H1 (cell line): Measurements from ENCODE around the gene MESD. TPM values are rescaled to one million over a fixed set of nuclear protein-coding genes. Genes with fewer than 3 reads are reported as not detected.

ENCODE experiments used
- CTCF ChIA-PET: fragments of 300-600 bp; sonication (Branson Sonifier 250); formaldehyde crosslinking; loops from one replicate; lab custom pipeline; 2021; ENCODE audit not compliant: partially characterized antibody; lab: Charles Lee
- POLR2A ChIA-PET: fragments of 300-600 bp; sonication (Branson Sonifier 250); formaldehyde crosslinking; loops from one replicate; lab custom pipeline; 2021; ENCODE audit warnings: inconsistent platforms; ENCODE audit not compliant: partially characterized antibody; lab: Charles Lee
- DNase-seq, 2 experiments: peaks; one replicate each; pipeline versions ENCODE4 v3.0.0 to v3.0.0-alpha.2; 2010 to 2022; ENCODE audit warnings: low spot score in 2 of 2, low read depth in 1 of 2, mixed read lengths in 1 of 2
- FAIRE-seq: peaks from 2 replicates; lab custom pipeline; 2011; peaks lifted over from hg19 to GRCh38; lab: Jason Lieb, UNC
- H2AFZ ChIP-seq: 2 replicates; pipeline ENCODE4 v1.8.1; 2012; ENCODE audit warnings: low read length, inconsistent platforms
- H2AK5ac ChIP-seq: 2 replicates; pipeline ENCODE4 v1.6.1; 2013; ENCODE audit warnings: low read depth, low read length
- H2BK120ac ChIP-seq: replicated peaks from 2 replicates; pipeline ENCODE3; 2013; ENCODE audit warnings: low read depth, low read length, inconsistent platforms
- H2BK12ac ChIP-seq: 2 replicates; pipeline ENCODE4 v1.6.1; 2013; ENCODE audit warnings: low read depth, low read length
- H2BK15ac ChIP-seq: 2 replicates; pipeline ENCODE4 v1.6.1; 2013; ENCODE audit warnings: low read length
- H2BK20ac ChIP-seq: 2 replicates; pipeline ENCODE4 v1.6.1; 2013; ENCODE audit warnings: low read length
- H2BK5ac ChIP-seq: 2 replicates; pipeline ENCODE4 v1.6.1; 2013; ENCODE audit warnings: low read depth, low read length
- H3K14ac ChIP-seq: 2 replicates; pipeline ENCODE4 v1.6.1; 2013; ENCODE audit warnings: inconsistent platforms; ENCODE audit not compliant: insufficient read length
- H3K18ac ChIP-seq: 2 replicates; pipeline ENCODE4 v1.6.1; 2013; ENCODE audit warnings: low read length; ENCODE audit errors: extremely low read depth
- H3K23ac ChIP-seq: 2 replicates; pipeline ENCODE4 v1.6.1; 2013; ENCODE audit warnings: inconsistent platforms; ENCODE audit not compliant: insufficient read length
- H3K23me2 ChIP-seq: 2 replicates; pipeline ENCODE4 v1.6.1; 2013; ENCODE audit warnings: low read depth, low read length
- H3K27ac ChIP-seq: 2 replicates; pipeline ENCODE4 v1.6.1; 2011; ENCODE audit warnings: low read depth, low read length, inconsistent platforms
- H3K27me3 ChIP-seq, 4 experiments: replicated peaks in 1 of 4; 1 replicate in 1 of 4; 2 replicates in 3 of 4; pipeline versions ENCODE4 v1.6.1 to v1.8.1; 2011 to 2013; ENCODE audit warnings: low read length in 3 of 4, mild to moderate bottlenecking in 3 of 4, inconsistent platforms in 2 of 4, mixed read lengths in 2 of 4, moderate library complexity in 1 of 4; ENCODE audit not compliant: control insufficient read depth in 3 of 4, insufficient read depth in 3 of 4; ENCODE audit errors: extremely low read depth in 1 of 4
- H3K36me3 ChIP-seq, 4 experiments: 2 replicates each; pipeline versions ENCODE4 v1.6.1 to v1.8.1; 2011 to 2013; ENCODE audit warnings: mild to moderate bottlenecking in 4 of 4, low read length in 3 of 4, moderate library complexity in 2 of 4, control low read depth in 1 of 4, inconsistent platforms in 1 of 4; ENCODE audit not compliant: insufficient read depth in 4 of 4, control insufficient read depth in 2 of 4
- H3K4ac ChIP-seq: replicated peaks from 2 replicates; pipeline ENCODE3; 2013; ENCODE audit warnings: low read length, low read depth, mixed read lengths, inconsistent platforms; ENCODE audit not compliant: insufficient read length
- H3K4me1 ChIP-seq, 4 experiments: replicated peaks in 1 of 4; 1 replicate in 1 of 4; 2 replicates in 3 of 4; pipeline versions ENCODE4 v1.6.1 to v1.8.1; 2011 to 2013; ENCODE audit warnings: low read length in 3 of 4, inconsistent platforms in 2 of 4, mixed read lengths in 1 of 4; ENCODE audit not compliant: insufficient read depth in 4 of 4, control insufficient read depth in 3 of 4
- H3K4me2 ChIP-seq, 2 experiments: 2 replicates each; pipeline versions ENCODE4 v1.6.1 to v1.8.1; 2011 to 2013; ENCODE audit warnings: low read depth in 2 of 2, low read length in 2 of 2, control low read depth in 1 of 2, inconsistent platforms in 1 of 2, mild to moderate bottlenecking in 1 of 2; ENCODE audit not compliant: insufficient read depth in 1 of 2
- H3K4me3 ChIP-seq, 4 experiments: fragments of 200-600, 300-600 bp in 1 of 4; sonication (generic), shearing (Covaris generic), sonication (Bioruptor Twin) in 1 of 4; 2 replicates each; pipeline versions ENCODE4 v1.5.1 to v1.8.1; 2011 to 2016; ENCODE audit warnings: low read length in 4 of 4, low read depth in 3 of 4, control low read depth in 2 of 4, inconsistent platforms in 2 of 4, mild to moderate bottlenecking in 2 of 4, mixed read lengths in 1 of 4, moderate library complexity in 1 of 4; ENCODE audit not compliant: insufficient read depth in 2 of 4; ENCODE audit errors: extremely low read depth in 1 of 4
- H3K56ac ChIP-seq: replicated peaks from 2 replicates; pipeline ENCODE3; 2013; ENCODE audit warnings: low read depth, mild to moderate bottlenecking, mixed read lengths, low read length, inconsistent platforms; ENCODE audit not compliant: insufficient read length
- H3K79me1 ChIP-seq: 2 replicates; pipeline ENCODE4 v1.6.1; 2013; ENCODE audit warnings: low read depth, low read length, control low read depth
- H3K79me2 ChIP-seq, 2 experiments: 2 replicates each; pipeline versions ENCODE4 v1.6.1 to v1.8.1; 2012 to 2013; ENCODE audit warnings: low read length in 2 of 2, mild to moderate bottlenecking in 2 of 2, inconsistent platforms in 1 of 2; ENCODE audit not compliant: insufficient read depth in 2 of 2, control insufficient read depth in 1 of 2
- H3K9ac ChIP-seq, 4 experiments: replicated peaks in 1 of 4; 1 replicate in 1 of 4; 2 replicates in 3 of 4; pipeline versions ENCODE4 v1.6.1 to v1.8.1; 2011 to 2013; ENCODE audit warnings: low read depth in 3 of 4, low read length in 3 of 4, control low read depth in 2 of 4, mild to moderate bottlenecking in 2 of 4, moderate library complexity in 2 of 4, inconsistent platforms in 1 of 4; ENCODE audit errors: extremely low read depth in 1 of 4
- H3K9me3 ChIP-seq, 2 experiments: 2 replicates each; pipeline versions ENCODE4 v1.6.1 to v1.8.1; 2012 to 2013; ENCODE audit warnings: mild to moderate bottlenecking in 2 of 2, moderate library complexity in 2 of 2, control low read depth in 1 of 2, inconsistent platforms in 1 of 2, low read depth in 1 of 2, low read length in 1 of 2, mixed read lengths in 1 of 2; ENCODE audit not compliant: insufficient read depth in 2 of 2
- H4K20me1 ChIP-seq, 2 experiments: replicated peaks in 1 of 2; 2 replicates each; pipeline versions ENCODE3 to v1.8.1; 2011 to 2013; ENCODE audit warnings: inconsistent platforms in 2 of 2, low read length in 2 of 2, mild to moderate bottlenecking in 1 of 2; ENCODE audit not compliant: insufficient read depth in 2 of 2, control insufficient read depth in 1 of 2
- H4K5ac ChIP-seq: 2 replicates; pipeline ENCODE4 v1.6.1; 2013; ENCODE audit warnings: low read length, low read depth, mixed read lengths, inconsistent platforms; ENCODE audit not compliant: insufficient read length
- H4K8ac ChIP-seq: 2 replicates; pipeline ENCODE4 v1.8.0; 2013; ENCODE audit warnings: mild to moderate bottlenecking, moderate library complexity, low read length, inconsistent platforms; ENCODE audit not compliant: insufficient read depth; ENCODE audit errors: extremely low read depth
- H4K91ac ChIP-seq: replicated peaks from 2 replicates; pipeline ENCODE3; 2013; ENCODE audit warnings: low read length, mixed read lengths, inconsistent platforms; ENCODE audit not compliant: insufficient read length
- BCL11A ChIP-seq, 2 experiments: IDR thresholded peaks; one replicate each; pipeline ENCODE4 v1.6.1; 2011; ENCODE audit warnings: low read depth in 2 of 2, low read length in 2 of 2, mild to moderate bottlenecking in 2 of 2
- BRCA1 ChIP-seq: IDR thresholded peaks from 2 replicates; pipeline ENCODE4 v1.6.1; 2012; ENCODE audit warnings: low read depth, low read length, improper control_type of control experiment
- CHD1 ChIP-seq: IDR thresholded peaks from 2 replicates; pipeline ENCODE4 v1.6.1; 2012; ENCODE audit warnings: low read depth, low read length, improper control_type of control experiment
- GTF2F1 ChIP-seq: IDR thresholded peaks from 2 replicates; pipeline ENCODE4 v1.6.1; 2012; ENCODE audit warnings: low read depth, low read length, improper control_type of control experiment, borderline replicate concordance
- JUN ChIP-seq: IDR thresholded peaks from 2 replicates; pipeline ENCODE4 v1.6.1; 2011; ENCODE audit warnings: low read depth, mild to moderate bottlenecking, improper control_type of control experiment, low read length
- NANOG ChIP-seq: IDR thresholded peaks from 2 replicates; pipeline ENCODE4 v1.6.1; 2011; ENCODE audit warnings: low read length, low read depth, mild to moderate bottlenecking, inconsistent platforms; ENCODE audit not compliant: insufficient read depth, poor library complexity, severe bottlenecking
- POLR2AphosphoS5 ChIP-seq: IDR thresholded peaks from 2 replicates; pipeline ENCODE4 v1.6.1; 2011; ENCODE audit warnings: low read depth, low read length
- SIN3A ChIP-seq, 2 experiments: IDR thresholded peaks in 1 of 2; conservative IDR thresholded peaks in 1 of 2; 2 replicates each; pipeline ENCODE4 v1.6.1; 2011 to 2012; ENCODE audit warnings: low read length in 2 of 2, improper control_type of control experiment in 1 of 2, low read depth in 1 of 2, mild to moderate bottlenecking in 1 of 2
- SIX5 ChIP-seq: IDR thresholded peaks from 2 replicates; pipeline ENCODE4 v1.6.1; 2011; ENCODE audit warnings: mild to moderate bottlenecking, low read depth, low read length
- SP4 ChIP-seq: IDR thresholded peaks from 2 replicates; pipeline ENCODE4 v1.6.1; 2012; ENCODE audit warnings: low read length, inconsistent platforms
- YY1 ChIP-seq: IDR thresholded peaks from 2 replicates; pipeline ENCODE4 v1.6.1; 2011; ENCODE audit warnings: low read depth, mild to moderate bottlenecking, low read length
- WGBS, 2 experiments: shearing (Covaris generic) in 1 of 2; methylation state at CpG; one replicate each; pipeline versions ENCODE4 v1.1.6 to v1.1.7; 2013 to 2015; ENCODE audit warnings: low lambda C conversion rate in 2 of 2, mixed read lengths in 2 of 2, inconsistent platforms in 1 of 2, low coverage in 1 of 2, missing lambda C conversion rate in 1 of 2; ENCODE audit not compliant: insufficient replicate concordance in 2 of 2, insufficient coverage in 1 of 2, insufficient read length in 1 of 2; ENCODE audit errors: extremely low coverage in 1 of 2, missing lambda C conversion rate in 1 of 2; 5-methylcytosine and 5-hydroxymethylcytosine counted together
- polyA plus RNA-seq, 7 experiments: library from polyadenylated mRNA; depleted of rRNA in 3 of 7; stranded (reverse) in 5 of 7; unstranded in 2 of 7; fragments of >200 nt in 5 of 7; fragments of 200-250 nt in 2 of 7; gene quantifications; 1 replicate in 5 of 7; 2 replicates in 1 of 7; 4 replicates in 1 of 7; pipeline versions ENCODE4 v1.2.1 to v1.2.3, GENCODE V29; 2011 to 2013; ENCODE audit warnings: missing spikeins in 2 of 7, mixed read lengths in 2 of 7
- total RNA-seq: library from RNA; stranded (reverse); fragmentation: NEBNext Ultra II Directional; extraction: Animal tissue kit (Norgen Biotek cat#: 25700); gene quantifications from 2 replicates; pipeline ENCODE4 v1.2.1, GENCODE V29; 2021
- TF ChIP-seq, protein P1 (sequence below): IDR thresholded peaks from 2 replicates; pipeline ENCODE4 v1.6.1; 2012; ENCODE audit warnings: low read length, inconsistent platforms
- TF ChIP-seq, protein P2 (sequence below): IDR thresholded peaks from 2 replicates; pipeline ENCODE4 v1.6.1; 2012; ENCODE audit warnings: inconsistent platforms

Gene MESD
- total and polyA plus RNA-seq, 2 of the 8 experiments (the other 6 are each of a cell fraction or from before 2014, with no cell fraction given), result 11.0 to 28.3 TPM

DNA sequence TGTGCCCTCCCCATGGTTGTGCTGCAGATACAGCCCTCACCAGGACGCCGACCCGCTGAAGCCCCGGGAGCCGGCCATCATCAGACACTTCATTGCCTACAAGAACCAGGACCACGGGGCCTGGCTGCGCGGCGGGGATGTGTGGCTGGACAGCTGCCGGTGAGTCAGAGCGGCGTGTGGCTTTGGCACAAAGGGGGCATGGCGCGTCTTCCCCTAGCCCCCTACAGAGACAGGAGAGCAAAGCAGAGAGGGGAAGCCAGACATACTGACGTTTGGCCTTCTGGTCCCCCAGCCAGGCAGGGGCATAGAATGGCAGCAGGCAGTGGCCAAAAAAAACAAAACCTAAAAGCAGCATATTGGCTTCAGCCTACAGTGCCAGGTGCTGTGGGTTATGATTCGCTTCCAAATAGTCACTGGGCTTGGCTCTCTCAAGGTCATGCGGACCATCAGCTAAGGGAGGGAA, 64.0 kb downstream of the MESD start:
- no peaks in the 10 kb centered on the region for H3K36me3 ChIP-seq
- H3K27ac ChIP-seq, result no peak overlapping the region
- no peaks in the 10 kb centered on the region for H3K9me3 ChIP-seq
- no peak overlapping the region for H3K14ac ChIP-seq
- H3K27me3 ChIP-seq, result no peaks in the 10 kb centered on the region; a peak in 1 of 7 replicates
- H4K91ac ChIP-seq, result no peak overlapping the region
- no peak overlapping the region for H2BK120ac ChIP-seq
- no peaks in the 10 kb centered on the region for H4K20me1 ChIP-seq
- ChIA-PET CTCF (interaction anchor here (1.5 to 1.6 kb wide), 3 partner anchors 12 to 52 kb away, joined by 3 to 7 read pairs (median 5); no protein-coding TSS in a partner anchor), POLR2A (no interaction called here)
- H3K79me2 ChIP-seq, result no peaks in the 10 kb centered on the region
- no peak overlapping the region for H3K4ac ChIP-seq
- no peak overlapping the region for H3K18ac ChIP-seq
- no peak overlapping the region for H4K5ac ChIP-seq
- 0 out of 2 replicates have a peak overlapping the region, but pooled peaks have one; percentile 39 for H2BK12ac ChIP-seq
- no peak for DNase-seq
- H2BK20ac ChIP-seq, result no peak overlapping the region
- no peaks in the 10 kb centered on the region for H3K23me2 ChIP-seq
- no peak overlapping the region for H3K56ac ChIP-seq
- H2AK5ac ChIP-seq, result no peak overlapping the region
- H4K8ac ChIP-seq, result no peak overlapping the region
- no peak overlapping the region for H3K4me2 ChIP-seq
- no peak for FAIRE-seq
- no peak overlapping the region for H2BK5ac ChIP-seq
- no peaks in the 10 kb centered on the region for H3K4me1 ChIP-seq
- H2BK15ac ChIP-seq, result no peak overlapping the region
- no peaks in the 10 kb centered on the region for H3K79me1 ChIP-seq
- 97% methylated on average over 17 of the region's 17 CpGs; no CpG with 5 or more reads in 1 of the 2 experiments for WGBS, 2 experiments
- no peak overlapping the region for H3K23ac ChIP-seq
- H3K9ac ChIP-seq, result no peak overlapping the region
- H2AFZ ChIP-seq, result no peak overlapping the region
- H3K4me3 ChIP-seq, result no peak overlapping the region
- TF ChIP-seq CHD1 (no peak), NANOG (no peak), BCL11A (IDR thresholded peaks at IDR 0.05; ENCODE audit: low read depth in 2 of 2, low read length in 2 of 2) (no peak), GTF2F1 (no peak), SIX5 (no peak), YY1 (no peak), SIN3A (conservative IDR thresholded peaks at IDR 0.05 in 1 of 2, IDR thresholded peaks at IDR 0.05 in 1 of 2; ENCODE audit: low read depth in 1 of 2, low read length in 2 of 2) (no peak), POLR2AphosphoS5 (no peak), JUN (no peak), SP4 (no peak), BRCA1 (no peak)
- TF ChIP-seq, protein P1, sequence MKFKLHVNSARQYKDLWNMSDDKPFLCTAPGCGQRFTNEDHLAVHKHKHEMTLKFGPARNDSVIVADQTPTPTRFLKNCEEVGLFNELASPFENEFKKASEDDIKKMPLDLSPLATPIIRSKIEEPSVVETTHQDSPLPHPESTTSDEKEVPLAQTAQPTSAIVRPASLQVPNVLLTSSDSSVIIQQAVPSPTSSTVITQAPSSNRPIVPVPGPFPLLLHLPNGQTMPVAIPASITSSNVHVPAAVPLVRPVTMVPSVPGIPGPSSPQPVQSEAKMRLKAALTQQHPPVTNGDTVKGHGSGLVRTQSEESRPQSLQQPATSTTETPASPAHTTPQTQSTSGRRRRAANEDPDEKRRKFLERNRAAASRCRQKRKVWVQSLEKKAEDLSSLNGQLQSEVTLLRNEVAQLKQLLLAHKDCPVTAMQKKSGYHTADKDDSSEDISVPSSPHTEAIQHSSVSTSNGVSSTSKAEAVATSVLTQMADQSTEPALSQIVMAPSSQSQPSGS, result no peak
- TF ChIP-seq, protein P2, sequence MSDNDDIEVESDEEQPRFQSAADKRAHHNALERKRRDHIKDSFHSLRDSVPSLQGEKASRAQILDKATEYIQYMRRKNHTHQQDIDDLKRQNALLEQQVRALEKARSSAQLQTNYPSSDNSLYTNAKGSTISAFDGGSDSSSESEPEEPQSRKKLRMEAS, result no peak
